G401.6 (cell line): ENCODE measurements around the gene DUS2.
"Not testable (repeated sequence)": the region's sequence is repeated elsewhere in the genome, so short reads cannot be mapped to it uniquely, and the experiment has no call there.

Source experiments
- FAIRE-seq: peaks from 2 replicates; lab custom pipeline; 2012; peaks lifted over from hg19 to GRCh38; lab: Jason Lieb, UNC

Gene DUS2

GRCh38 chr16:68022728-68023537, at the start of gene DUS2, which contains the start of gene DDX28:
Gene DUS2, plus strand, starts transcription at chr16:68023284. Its CDS starts 14,740 bp downstream, at chr16:68038024.
Gene DDX28, minus strand, starts transcription at chr16:68023232. Its CDS starts 30 bp downstream, at chr16:68023202.
- FAIRE-seq: no peak

GRCh38 chr16:67975321-67976105, 47.6 kb upstream of the DUS2 start:
- no peak for FAIRE-seq

- FAIRE-seq: no peak
These were observed 46.9 kb upstream of the DUS2 start for GRCh38 chr16:67976205-67976604.

- no peak for FAIRE-seq
These were observed 46.1 kb upstream of the DUS2 start for GRCh38 chr16:67977005-67977404.

GRCh38 chr16:67977469-67978227, 45.4 kb upstream of the DUS2 start:
- FAIRE-seq: no peak

GRCh38 chr16:67979955-67980678, 43.0 kb upstream of the DUS2 start, which contains the start of gene DPEP3:
Gene DPEP3, minus strand, starts transcription at chr16:67980499. Its CDS starts 119 bp downstream, at chr16:67980380.
- FAIRE-seq: no peak

- FAIRE-seq: no peak
These were observed 40.9 kb upstream of the DUS2 start for GRCh38 chr16:67982011-67982696.

GRCh38 chr16:67986949-67987348, 36.1 kb upstream of the DUS2 start:
- no peak for FAIRE-seq

- FAIRE-seq: no peak
These were observed 35.5 kb upstream of the DUS2 start for GRCh38 chr16:67987460-67988160.

GRCh38 chr16:67988675-67989074, 34.4 kb upstream of the DUS2 start:
- FAIRE-seq: no peak

- no peak for FAIRE-seq
These were observed 33.6 kb upstream of the DUS2 start for GRCh38 chr16:67989322-67990017.

GRCh38 chr16:67990018-67990386, 33.1 kb upstream of the DUS2 start:
- FAIRE-seq: no peak

GRCh38 chr16:67992661-67993206, 30.4 kb upstream of the DUS2 start:
- FAIRE-seq: no peak

- FAIRE-seq: no peak
These were observed 29.7 kb upstream of the DUS2 start for GRCh38 chr16:67993207-67994039.

GRCh38 chr16:67994040-67994408, 29.1 kb upstream of the DUS2 start:
- FAIRE-seq: not testable (repeated sequence)

- FAIRE-seq: no peak
These were observed 27.7 kb upstream of the DUS2 start for GRCh38 chr16:67995423-67995822.

GRCh38 chr16:67996666-67997065, 26.4 kb upstream of the DUS2 start:
- FAIRE-seq: no peak

- FAIRE-seq: not testable (repeated sequence)
These were observed 24.8 kb upstream of the DUS2 start for GRCh38 chr16:67998231-67998778.
